ENCODE measurements around the gene GAREM1. TPM values are rescaled to one million over a fixed set of nuclear protein-coding genes. Genes with fewer than 3 reads are reported as not detected.

The GAREM1 gene
- total and polyA plus RNA-seq, 2 of the 8 experiments (the other 6 are each of a cell fraction or from before 2014, with no cell fraction given), result 3.6 to 9.2 TPM

GRCh38 chr18:32290810-32291209, 179.9 kb downstream of the GAREM1 start (continued):
- TF ChIP-seq BRCA1 (IDR thresholded peaks at IDR 0.05; ENCODE audit: low read depth, low read length) (no peak), NANOG (IDR thresholded peaks at IDR 0.05; ENCODE audit: insufficient read depth, low read depth, low read length, poor library complexity, severe bottlenecking) (no peak), EGR1 (IDR thresholded peaks at IDR 0.05; ENCODE audit: borderline replicate concordance, low read depth, low read length) (no peak), ZNF274 (IDR thresholded peaks at IDR 0.05; ENCODE audit: borderline replicate concordance, extremely low read depth, low read length) (no peak), EP300 (IDR thresholded peaks at IDR 0.05; ENCODE audit: borderline replicate concordance in 1 of 2, low read depth in 2 of 2, low read length in 2 of 2) (no peak), SP2 (IDR thresholded peaks at IDR 0.05; ENCODE audit: low read length) (no peak), SRF (IDR thresholded peaks at IDR 0.05; ENCODE audit: low read depth, low read length) (no peak)

Measured in H1 (cell line).